Urinary bladder (tissue), 4 donors: ENCODE measurements around the gene FOXA3. TPM values are rescaled to one million over a fixed set of nuclear protein-coding genes. Genes with fewer than 3 reads are reported as not detected.

Experiments used
- DNase-seq: peaks from one replicate; pipeline ENCODE4 v3.0.0-alpha.2; 2015; ENCODE audit errors: extremely low spot score
- H3K27ac ChIP-seq: one replicate; pipeline ENCODE4 v1.5.1; 2013; ENCODE audit warnings: low read depth, mild to moderate bottlenecking, moderate library complexity
- H3K36me3 ChIP-seq: one replicate; pipeline ENCODE4 v1.6.1; 2013; ENCODE audit warnings: mild to moderate bottlenecking, moderate library complexity; ENCODE audit not compliant: insufficient read depth
- H3K4me1 ChIP-seq: one replicate; pipeline ENCODE4 v1.6.1; 2013; ENCODE audit warnings: mild to moderate bottlenecking, moderate library complexity; ENCODE audit not compliant: insufficient read depth
- H3K4me3 ChIP-seq: one replicate; pipeline ENCODE4 v1.5.1; 2013; ENCODE audit warnings: low read depth, low read length
- WGBS: extraction: QIAGEN DNeasy Blood & Tissue Kit; methylation state at CpG from one replicate; pipeline ENCODE4 v1.1.7; 2013; 5-methylcytosine and 5-hydroxymethylcytosine counted together
- polyA plus RNA-seq: library from polyadenylated mRNA; stranded (reverse); fragments of 200-250 nt; gene quantifications from one replicate; pipeline ENCODE4 v1.2.3, GENCODE V29; 2013
- total RNA-seq: library from RNA; depleted of rRNA; stranded (reverse); fragments of >200 nt; gene quantifications from one replicate; pipeline ENCODE4 v1.2.3, GENCODE V29; 2014
- donor health status: healthy with polysubstance abuse.
- donor health status: healthy.

The FOXA3 gene
- total RNA-seq: not detected
- 0.11 TPM for polyA plus RNA-seq

DNA sequence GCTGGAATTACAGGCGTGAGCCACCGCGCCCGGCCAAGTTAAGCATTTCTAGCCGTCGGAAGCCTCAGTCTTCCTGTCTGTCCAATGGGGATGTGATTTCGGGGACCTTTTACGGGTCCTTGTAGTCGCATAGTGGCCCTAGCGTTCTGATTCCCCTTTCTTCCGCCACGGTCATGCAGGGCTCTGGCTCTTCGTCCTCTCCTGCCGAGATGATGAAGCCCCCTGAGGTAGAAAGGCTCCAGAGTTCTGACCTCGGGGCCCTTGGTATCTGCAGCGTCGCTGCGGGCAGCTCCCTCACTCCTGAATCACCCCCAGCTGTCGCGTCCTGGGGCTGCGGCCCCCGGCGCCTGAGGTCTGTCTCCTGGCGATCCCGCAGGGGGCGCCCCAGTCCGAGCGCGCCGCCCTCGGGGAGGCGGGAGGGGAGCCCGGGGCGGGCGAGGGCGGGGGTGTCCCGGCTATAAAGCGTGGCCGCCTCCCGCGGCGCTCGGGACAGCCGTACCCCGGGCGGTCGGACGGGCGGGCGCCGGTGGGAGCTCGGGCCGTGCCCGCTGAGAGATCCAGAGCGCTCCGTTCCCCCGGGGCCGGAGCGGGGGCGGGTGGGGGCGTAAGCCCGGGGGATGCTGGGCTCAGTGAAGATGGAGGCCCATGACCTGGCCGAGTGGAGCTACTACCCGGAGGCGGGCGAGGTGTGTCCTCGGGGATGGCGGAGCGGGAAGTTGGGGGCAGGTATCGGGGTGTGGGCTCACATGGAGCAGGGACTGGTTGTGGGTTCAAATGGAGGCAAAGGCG lies at the start of gene FOXA3:
FOXA3 (plus strand) TSS at position 487 of the 789 bp plus-strand sequence; CDS start at position 618, 131 bp downstream.
- WGBS: 2% methylated on average over 71 of the region's 71 CpGs
- Histone ChIP-seq H3K27ac (no peak within 1 kb of the TSS), H3K4me3 (peak within 1 kb of the TSS; percentile 29), H3K36me3 (peaks cover 2% of the 10 kb centered on the region), H3K4me1 (no peaks in the 10 kb centered on the region)
- no peak for DNase-seq

DNA sequence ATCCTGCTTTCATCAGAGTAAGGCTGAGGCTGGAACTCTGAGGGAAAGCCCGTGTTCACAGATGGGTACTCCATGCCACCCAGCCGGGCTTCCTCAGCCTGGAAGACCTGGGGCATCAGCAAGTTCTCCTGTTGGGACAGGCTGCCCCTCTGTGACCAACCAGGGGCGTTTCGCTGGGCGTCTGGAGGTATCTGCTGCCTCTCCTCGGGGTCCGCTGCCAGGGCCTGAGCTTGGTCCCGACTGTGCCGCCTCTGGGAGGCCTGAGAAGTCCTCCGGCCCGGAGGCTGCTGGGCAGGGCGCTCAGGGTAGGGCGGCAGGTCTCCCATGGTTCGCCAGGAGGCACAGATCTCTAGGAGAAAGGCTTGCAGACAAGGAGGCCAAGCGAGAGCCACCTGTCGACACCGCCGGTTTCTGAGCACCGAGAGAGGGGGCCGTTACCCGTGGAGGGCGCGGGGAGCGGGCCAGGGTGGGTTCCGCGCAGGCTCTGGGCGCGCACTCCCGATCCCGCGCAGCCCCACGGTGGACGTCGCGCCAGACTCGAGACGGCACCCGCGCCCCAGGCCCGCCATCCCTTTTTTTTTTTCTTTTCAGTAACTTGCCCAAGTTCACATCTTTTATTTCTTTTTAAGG lies 49.2 kb upstream of the FOXA3 start, which contains the start of gene RSPH6A:
RSPH6A (minus strand) TSS at position 458 of the 630 bp plus-strand sequence; CDS start at position 326, 132 bp downstream.
- WGBS: 20% methylated on average over 40 of the region's 40 CpGs
- no peak within 1 kb of the TSS for H3K27ac ChIP-seq
- no peak for DNase-seq
- H3K4me3 ChIP-seq: peak within 1 kb of the TSS; percentile 28
- no peaks in the 10 kb centered on the region for H3K36me3 ChIP-seq
- no peaks in the 10 kb centered on the region for H3K4me1 ChIP-seq

DNA sequence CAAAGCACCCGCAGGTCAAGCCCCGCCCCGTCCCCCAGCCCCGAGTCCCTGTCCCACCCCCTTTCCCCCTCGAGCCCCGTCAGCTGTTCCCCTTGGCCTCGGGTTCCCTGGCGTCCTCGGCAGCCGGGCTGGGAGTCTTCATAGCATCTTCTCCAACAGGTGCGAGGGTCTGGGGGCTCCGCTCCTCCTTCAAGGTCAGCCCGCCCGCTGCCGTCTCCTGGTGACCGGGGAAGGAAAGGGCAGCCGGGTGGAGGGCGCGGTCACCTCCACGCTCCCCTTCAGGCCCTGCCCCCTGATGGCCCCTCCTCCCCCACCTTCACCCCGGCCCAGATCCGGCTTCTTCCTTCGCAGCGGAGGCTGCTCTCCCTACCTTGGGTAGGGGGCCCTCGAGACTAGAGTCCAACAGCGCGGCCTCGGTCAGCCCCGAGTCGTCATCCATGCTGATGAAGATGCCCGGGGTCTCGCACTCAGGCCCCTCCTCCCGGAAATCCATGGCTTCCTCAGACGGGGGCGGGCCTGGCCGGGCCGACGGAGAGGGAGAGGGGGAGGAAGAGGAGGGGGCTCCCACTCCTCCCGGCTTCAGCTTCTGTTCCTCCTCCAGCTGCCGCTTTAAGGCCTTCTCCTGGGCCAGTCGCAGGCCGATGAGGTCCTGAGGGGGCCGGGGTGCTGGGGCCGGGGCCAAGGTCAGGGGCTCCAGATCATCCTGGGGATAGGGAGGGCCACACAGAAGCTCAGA lies 48.5 kb upstream of the FOXA3 start:
- no peak overlapping the region for H3K27ac ChIP-seq
- peak overlapping the region; percentile 28 for H3K4me3 ChIP-seq
- 9% methylated on average over 44 of the region's 44 CpGs for WGBS
- no peaks in the 10 kb centered on the region for H3K4me1 ChIP-seq
- DNase-seq: no peak
- no peaks in the 10 kb centered on the region for H3K36me3 ChIP-seq

DNA sequence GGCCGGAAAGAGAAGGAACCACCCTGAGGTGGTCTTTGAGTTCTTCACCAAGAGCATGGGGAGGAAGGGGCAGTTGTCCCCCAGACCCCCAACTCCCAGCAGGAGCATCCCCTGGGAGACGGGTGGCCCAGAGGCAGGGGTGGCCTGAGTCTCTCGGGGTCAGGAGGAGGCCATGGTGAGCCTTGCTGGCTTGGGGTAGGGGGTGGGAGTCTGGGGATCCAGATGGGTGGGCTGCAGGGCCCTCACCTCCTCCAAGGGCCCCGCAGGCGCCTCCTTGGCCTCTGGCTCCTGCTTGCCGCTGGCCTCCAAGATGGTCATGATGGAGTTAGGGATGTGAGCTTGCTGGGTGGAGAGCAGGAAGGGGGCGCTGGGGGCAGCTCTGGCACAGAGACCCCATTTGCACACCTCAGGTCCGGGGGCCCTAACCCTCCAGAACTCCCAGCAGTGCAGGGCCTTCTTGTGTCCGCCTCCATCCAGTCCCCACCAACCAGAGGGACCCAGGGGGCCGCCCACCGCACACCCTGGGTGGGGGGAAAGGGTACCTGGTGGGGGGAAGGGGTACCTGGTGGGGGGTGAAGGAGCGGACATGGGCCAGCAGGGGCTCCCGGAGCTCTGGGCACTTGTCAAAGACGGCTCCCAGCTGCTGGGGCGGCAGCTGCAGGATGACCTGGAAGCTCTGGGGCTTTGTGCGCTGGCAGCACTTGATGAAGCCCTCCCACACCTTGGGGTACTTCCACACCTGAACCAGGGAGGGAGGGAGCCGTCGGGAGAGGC lies 47.7 kb upstream of the FOXA3 start:
- H3K36me3 ChIP-seq: no peaks in the 10 kb centered on the region
- no peak overlapping the region for H3K4me3 ChIP-seq
- DNase-seq: no peak
- no peak overlapping the region for H3K27ac ChIP-seq
- WGBS: 68% methylated on average over 18 of the region's 18 CpGs
- H3K4me1 ChIP-seq: no peaks in the 10 kb centered on the region

DNA sequence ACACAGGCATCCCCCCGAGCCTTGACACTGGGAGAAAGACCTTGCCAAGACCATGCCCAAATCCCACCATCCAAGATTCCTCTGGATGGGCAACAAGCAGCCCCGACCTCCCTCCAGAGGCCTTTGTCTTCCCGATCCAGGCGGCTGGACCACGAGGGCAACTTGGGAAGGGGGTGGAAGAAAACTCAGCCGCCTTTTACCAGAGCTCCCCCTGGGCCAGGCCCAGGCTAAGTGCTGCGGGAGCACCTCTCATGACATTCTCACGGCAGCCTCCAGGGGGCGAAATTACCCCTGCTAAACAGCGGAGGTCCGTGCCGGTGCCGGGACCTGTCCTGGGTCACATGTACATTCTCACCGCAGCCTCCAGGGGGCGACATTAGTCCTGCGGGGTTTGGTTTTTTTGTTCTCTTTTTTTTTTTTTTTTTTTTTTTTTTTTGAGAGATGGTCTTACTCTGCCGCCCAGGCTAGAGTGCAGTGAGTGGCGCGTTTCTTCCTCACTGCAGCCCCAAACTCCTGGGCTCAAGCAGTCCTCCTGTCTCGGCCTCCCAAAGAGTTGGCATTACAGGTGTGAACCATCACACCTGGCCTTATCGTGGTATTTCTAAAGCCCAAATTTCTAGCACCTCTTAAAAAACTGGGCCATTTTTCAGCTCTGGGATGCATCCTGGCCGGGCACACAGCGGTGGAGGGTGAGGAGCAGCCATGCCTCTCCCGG lies 47.0 kb upstream of the FOXA3 start:
- WGBS: 23% methylated on average over 24 of the region's 24 CpGs
- Histone ChIP-seq H3K36me3 (no peaks in the 10 kb centered on the region), H3K4me1 (no peaks in the 10 kb centered on the region), H3K27ac (no peak overlapping the region), H3K4me3 (no peak overlapping the region)
- peak; percentile 73 for DNase-seq

DNA sequence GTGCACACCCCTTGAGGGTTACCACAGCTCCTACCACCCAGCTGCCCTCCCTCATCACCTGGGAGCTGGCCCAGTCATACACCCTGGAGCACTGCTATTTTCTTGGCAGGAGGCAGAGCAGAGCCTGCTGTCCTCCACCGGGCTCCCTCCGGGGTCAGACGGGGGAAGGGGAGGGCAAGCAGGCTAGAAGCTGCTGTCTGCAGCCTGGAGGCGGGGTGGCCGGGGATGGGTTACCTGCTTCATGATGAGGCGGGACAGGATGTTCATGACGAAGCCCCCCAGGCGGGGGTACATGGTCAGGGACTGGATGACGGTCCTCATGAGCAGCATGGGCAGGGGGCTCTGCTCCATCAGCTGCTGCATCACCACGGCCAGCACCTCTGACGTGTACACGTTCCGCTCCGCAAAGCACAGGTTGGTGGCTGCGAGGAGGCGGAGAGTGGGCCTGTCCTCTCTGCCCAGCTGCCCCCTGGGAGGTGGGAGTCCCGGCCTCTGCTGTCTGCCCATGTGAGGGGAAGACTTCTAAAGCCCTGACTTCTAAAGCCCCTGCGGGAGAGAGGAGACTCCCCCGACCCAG lies 46.3 kb upstream of the FOXA3 start:
- H3K4me1 ChIP-seq: no peaks in the 10 kb centered on the region
- no peak overlapping the region for H3K27ac ChIP-seq
- no peaks in the 10 kb centered on the region for H3K36me3 ChIP-seq
- no peak for DNase-seq
- H3K4me3 ChIP-seq: no peak overlapping the region
- 77% methylated on average over 19 of the region's 19 CpGs for WGBS

DNA sequence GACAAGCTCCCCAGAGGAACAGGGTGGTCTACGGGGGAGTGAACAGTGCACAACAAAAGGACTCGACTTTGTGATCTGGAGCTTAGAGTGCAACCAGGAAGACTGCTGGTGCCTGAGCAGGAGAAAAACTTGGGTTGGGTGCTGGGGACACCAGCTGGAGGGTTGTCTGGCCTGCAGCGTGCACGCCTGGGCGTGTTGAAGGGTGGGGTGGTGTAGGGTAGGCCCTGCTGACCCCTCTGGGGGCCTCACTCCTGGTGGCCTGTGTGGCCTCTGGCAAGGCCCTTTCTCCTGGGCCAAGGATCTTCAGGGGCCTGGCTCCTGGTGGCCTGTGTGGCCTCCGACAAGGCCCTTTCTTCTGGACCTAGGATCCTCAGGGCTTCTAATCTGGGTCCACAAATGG lies 44.4 kb upstream of the FOXA3 start:
- H3K4me1 ChIP-seq: no peaks in the 10 kb centered on the region
- no peak overlapping the region for H3K27ac ChIP-seq
- 86% methylated on average over 6 of the region's 6 CpGs for WGBS
- no peaks in the 10 kb centered on the region for H3K36me3 ChIP-seq
- H3K4me3 ChIP-seq: no peak overlapping the region
- DNase-seq: no peak

DNA sequence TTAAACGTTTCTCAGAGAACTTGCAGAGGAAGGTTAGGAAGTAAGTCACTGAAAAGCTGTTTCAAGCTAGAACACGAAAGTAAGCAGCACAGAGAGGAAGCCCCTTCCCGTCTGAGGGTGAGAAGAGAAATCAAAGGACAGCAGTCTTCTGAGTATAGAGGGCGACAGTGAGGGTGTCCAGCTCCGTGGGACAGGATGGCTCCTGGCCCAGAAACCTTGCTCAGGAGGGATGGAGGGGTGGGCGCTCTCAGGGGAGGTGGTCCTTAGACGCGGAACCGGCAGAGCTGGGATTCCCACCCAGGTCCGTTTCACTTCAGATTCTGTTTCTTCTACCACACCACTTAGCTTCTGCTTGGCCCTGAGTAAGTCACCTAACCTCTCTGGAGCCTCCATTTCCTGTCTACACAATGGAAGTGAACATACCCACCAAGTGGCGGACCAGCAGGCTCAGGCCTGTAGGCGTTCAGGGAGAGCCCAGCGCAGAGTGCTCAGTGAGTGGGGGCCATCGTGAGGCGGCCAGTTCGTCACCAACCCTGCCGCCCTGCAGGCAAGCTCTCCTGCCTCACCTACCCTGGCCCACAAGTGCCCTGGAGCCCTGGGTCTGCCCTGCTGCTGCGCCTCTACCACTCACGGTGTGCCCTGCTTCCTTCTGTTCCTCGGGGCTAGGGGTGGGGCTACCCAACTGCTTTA lies 43.6 kb upstream of the FOXA3 start:
- no peak for DNase-seq
- H3K27ac ChIP-seq: no peak overlapping the region
- WGBS: 72% methylated on average over 20 of the region's 20 CpGs
- no peak overlapping the region for H3K4me3 ChIP-seq
- no peaks in the 10 kb centered on the region for H3K4me1 ChIP-seq
- no peaks in the 10 kb centered on the region for H3K36me3 ChIP-seq

DNA sequence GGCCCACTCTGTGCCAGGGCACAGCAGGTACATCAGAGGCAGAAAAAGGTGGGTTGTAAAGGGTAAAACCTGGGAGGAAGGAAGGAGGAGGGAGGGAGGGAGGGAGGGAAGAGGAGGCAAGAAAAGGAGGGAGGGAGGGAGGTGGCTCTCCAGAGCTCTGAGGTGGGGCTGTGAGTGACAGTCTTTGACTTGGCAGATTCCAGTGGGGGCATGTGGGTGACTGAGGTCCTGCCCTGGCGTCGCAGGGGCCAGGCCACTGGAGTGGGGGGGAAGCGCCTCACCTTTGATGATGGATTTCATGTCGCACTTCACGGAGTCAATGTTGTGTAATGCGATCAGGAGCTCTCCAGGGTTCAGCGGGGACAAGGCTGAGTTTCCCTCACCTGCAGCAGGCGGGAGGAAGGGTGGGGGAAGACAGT lies 43.0 kb upstream of the FOXA3 start:
- no peak overlapping the region for H3K4me3 ChIP-seq
- H3K27ac ChIP-seq: no peak overlapping the region
- H3K36me3 ChIP-seq: no peaks in the 10 kb centered on the region
- no peaks in the 10 kb centered on the region for H3K4me1 ChIP-seq
- 84% methylated on average over 8 of the region's 8 CpGs for WGBS
- DNase-seq: no peak

DNA sequence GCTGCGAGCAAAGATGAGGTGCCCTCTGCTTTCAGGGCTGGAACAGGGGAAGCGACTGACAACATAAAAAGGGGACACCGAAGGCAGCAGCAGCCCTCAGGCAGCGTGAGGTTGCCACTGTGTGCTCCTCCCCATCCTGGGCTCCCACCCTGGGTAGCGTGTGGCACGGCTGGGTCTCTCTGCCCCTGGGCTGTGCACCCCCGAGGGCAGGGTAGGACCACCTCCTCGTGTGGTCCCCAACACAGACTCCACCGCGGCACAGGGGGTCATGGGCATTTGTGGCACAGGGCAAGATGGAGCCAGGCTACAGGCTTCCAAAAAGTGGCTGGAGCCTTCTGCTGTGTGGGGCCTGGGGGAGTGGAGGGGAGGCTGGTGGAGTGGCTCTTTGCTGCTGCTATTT lies 42.6 kb upstream of the FOXA3 start:
- H3K4me3 ChIP-seq: no peak overlapping the region
- no peaks in the 10 kb centered on the region for H3K4me1 ChIP-seq
- no peaks in the 10 kb centered on the region for H3K36me3 ChIP-seq
- DNase-seq: no peak
- H3K27ac ChIP-seq: no peak overlapping the region
- 84% methylated on average over 10 of the region's 10 CpGs for WGBS

DNA sequence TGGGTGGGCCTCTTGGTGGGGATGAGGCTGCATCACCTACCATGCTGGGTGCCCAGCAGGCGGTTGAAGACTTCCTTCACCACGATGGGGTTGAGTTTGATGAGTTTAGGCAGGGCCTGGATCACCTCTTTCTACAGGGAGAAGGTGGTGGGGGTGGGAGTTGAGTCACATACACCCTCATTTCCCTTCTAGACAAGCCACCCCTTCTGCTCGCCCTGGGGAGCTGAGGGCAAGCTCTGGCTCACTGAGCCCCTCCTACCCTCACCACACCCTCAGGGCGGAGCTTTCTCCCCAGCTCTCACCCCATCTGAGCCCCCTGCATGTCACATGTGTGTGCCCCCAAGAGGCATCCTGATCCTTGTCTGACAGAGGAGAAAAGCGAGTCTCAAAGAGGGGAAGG lies 41.4 kb upstream of the FOXA3 start:
- no peak for DNase-seq
- Histone ChIP-seq H3K36me3 (peaks cover under 1% of the 10 kb centered on the region), H3K4me3 (no peak overlapping the region), H3K4me1 (no peaks in the 10 kb centered on the region), H3K27ac (no peak overlapping the region)
- WGBS: 95% methylated on average over 5 of the region's 5 CpGs

DNA sequence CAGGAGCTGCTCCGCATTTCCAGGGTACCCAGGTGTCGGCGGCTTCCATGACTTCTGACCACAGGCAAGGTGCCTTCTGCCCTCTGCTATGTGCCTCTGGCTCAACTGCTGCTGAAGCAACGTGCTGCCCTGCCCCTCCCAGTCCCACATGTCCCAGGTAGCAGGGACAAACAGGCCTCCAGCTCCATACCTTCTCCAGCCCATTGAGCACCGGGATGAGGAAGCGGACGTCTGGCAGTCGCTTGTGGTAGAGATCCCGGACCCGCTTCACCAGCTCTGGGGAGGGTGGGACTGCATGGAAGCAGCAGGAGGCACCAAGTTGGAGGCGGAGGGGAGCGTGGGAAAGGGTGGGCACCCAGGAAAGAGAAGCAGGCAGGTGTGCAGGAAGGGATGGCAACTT lies 40.9 kb upstream of the FOXA3 start:
- no peak for DNase-seq
- Histone ChIP-seq H3K4me3 (no peak overlapping the region), H3K4me1 (no peaks in the 10 kb centered on the region), H3K27ac (no peak overlapping the region), H3K36me3 (peaks cover 3% of the 10 kb centered on the region)
- 91% methylated on average over 12 of the region's 12 CpGs for WGBS
